Breast epithelium (tissue), 4 donors: ENCODE data around the gene MGAT5B. TPM values are rescaled to one million over a fixed set of nuclear protein-coding genes. Genes with fewer than 3 reads are reported as not detected.

Experiments used
- DNase-seq, 2 donors: peaks; one replicate each; pipeline ENCODE4 v3.0.0-alpha.2; 2019; ENCODE audit warnings: low spot score in 2 of 2
- H3K27ac ChIP-seq, 2 donors: fragments of 200-600 bp; sonication (generic) in 1 of 2; one replicate each; pipeline ENCODE4 v1.5.1; 2016 to 2019; ENCODE audit warnings: mild to moderate bottlenecking in 1 of 2
- H3K27me3 ChIP-seq, 2 donors: fragments of 200-600 bp; sonication (generic) in 1 of 2; one replicate each; pipeline versions ENCODE4 v1.5.1 to v1.6.0; 2017 to 2019; ENCODE audit warnings: control low read depth in 1 of 2, mild to moderate bottlenecking in 1 of 2
- H3K36me3 ChIP-seq: fragments of 200-600 bp; one replicate; pipeline ENCODE4 v1.5.1; 2019
- H3K4me1 ChIP-seq, 2 donors: fragments of 200-600 bp; sonication (generic); one replicate each; pipeline ENCODE4 v1.5.1; 2016 to 2019; ENCODE audit warnings: control low read depth in 1 of 2
- H3K4me3 ChIP-seq, 3 donors: fragments of 200-600 bp; sonication (generic); 1 replicate in 2 of 3; 2 replicates in 1 of 3; pipeline ENCODE4 v1.5.1; 2016 to 2019; ENCODE audit warnings: mild to moderate bottlenecking in 3 of 3, moderate library complexity in 2 of 3
- H3K9me3 ChIP-seq, 2 donors: fragments of 200-600 bp; sonication (generic) in 1 of 2; one replicate each; pipeline ENCODE4 v1.5.1; 2016 to 2019; ENCODE audit warnings: control low read depth in 1 of 2
- POLR2A ChIP-seq: fragments of 450-650 bp; IDR thresholded peaks from one replicate; pipeline ENCODE4 v1.6.1; 2016; ENCODE audit warnings: antibody characterized with exemption, mild to moderate bottlenecking, moderate library complexity
- POLR2AphosphoS5 ChIP-seq, 3 donors: sonication (generic); formaldehyde crosslinking; IDR thresholded peaks; one replicate each; pipeline ENCODE4 v1.6.1; 2017; ENCODE audit warnings: antibody characterized with exemption in 3 of 3
- intact Hi-C: fragments of 100-400 bp; cut with DNase I; formaldehyde crosslinking; loops from one replicate; pipeline ENCODE4 v1.15.1; 2023; ENCODE audit warnings: low total_unique reads
- total RNA-seq, 3 donors: library from RNA; depleted of rRNA; stranded (reverse); fragments of >200 nt; gene quantifications; one replicate each; pipeline ENCODE4 v1.1.0, GENCODE V29; 2016
- TF ChIP-seq, protein P1 (sequence below), 3 donors: fragments of 450-650 bp; IDR thresholded peaks; one replicate each; pipeline ENCODE4 v1.5.1; 2016 to 2017; ENCODE audit warnings: antibody characterized with exemption in 3 of 3, mild to moderate bottlenecking in 3 of 3, moderate library complexity in 3 of 3

MGAT5B gene
- total RNA-seq, 3 donors from 2014 or later: 0.32 to 0.33 TPM; not detected in 1

DNA sequence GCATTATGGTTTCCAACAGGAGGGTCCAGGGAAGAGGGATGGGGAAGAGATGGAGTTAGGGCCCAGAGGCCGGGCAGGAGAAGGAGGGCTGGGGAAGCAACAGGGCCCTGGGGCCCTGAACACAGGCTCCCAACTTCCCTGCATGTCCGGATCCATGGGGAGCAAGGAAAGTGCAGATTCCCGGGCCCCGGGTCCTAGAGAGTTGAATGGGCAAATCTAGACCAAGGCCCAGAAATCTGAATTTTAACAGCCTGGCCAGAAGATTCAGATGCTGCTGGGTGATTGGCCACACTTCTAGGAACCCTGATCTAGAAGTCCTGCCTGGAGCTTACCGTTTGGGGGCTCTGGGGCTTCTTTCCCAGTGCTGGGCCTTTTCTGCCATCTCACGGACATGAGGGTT is 13.2 kb downstream of the MGAT5B start:
- Histone ChIP-seq H3K36me3 (no peaks in the 10 kb centered on the region), H3K27me3 (no peaks in the 10 kb centered on the region), H3K4me1 (no peaks in the 10 kb centered on the region), H3K27ac (no peak overlapping the region), H3K9me3 (no peaks in the 10 kb centered on the region), H3K4me3 (no peak overlapping the region)
- TF ChIP-seq, protein P1, sequence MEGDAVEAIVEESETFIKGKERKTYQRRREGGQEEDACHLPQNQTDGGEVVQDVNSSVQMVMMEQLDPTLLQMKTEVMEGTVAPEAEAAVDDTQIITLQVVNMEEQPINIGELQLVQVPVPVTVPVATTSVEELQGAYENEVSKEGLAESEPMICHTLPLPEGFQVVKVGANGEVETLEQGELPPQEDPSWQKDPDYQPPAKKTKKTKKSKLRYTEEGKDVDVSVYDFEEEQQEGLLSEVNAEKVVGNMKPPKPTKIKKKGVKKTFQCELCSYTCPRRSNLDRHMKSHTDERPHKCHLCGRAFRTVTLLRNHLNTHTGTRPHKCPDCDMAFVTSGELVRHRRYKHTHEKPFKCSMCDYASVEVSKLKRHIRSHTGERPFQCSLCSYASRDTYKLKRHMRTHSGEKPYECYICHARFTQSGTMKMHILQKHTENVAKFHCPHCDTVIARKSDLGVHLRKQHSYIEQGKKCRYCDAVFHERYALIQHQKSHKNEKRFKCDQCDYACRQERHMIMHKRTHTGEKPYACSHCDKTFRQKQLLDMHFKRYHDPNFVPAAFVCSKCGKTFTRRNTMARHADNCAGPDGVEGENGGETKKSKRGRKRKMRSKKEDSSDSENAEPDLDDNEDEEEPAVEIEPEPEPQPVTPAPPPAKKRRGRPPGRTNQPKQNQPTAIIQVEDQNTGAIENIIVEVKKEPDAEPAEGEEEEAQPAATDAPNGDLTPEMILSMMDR (IDR thresholded peaks at IDR 0.05): no peak
- no peak for TF ChIP-seq POLR2A
- TF ChIP-seq POLR2AphosphoS5 (IDR thresholded peaks at IDR 0.05): no peak
- intact Hi-C loops: no loop called here
- DNase-seq: no peak

DNA sequence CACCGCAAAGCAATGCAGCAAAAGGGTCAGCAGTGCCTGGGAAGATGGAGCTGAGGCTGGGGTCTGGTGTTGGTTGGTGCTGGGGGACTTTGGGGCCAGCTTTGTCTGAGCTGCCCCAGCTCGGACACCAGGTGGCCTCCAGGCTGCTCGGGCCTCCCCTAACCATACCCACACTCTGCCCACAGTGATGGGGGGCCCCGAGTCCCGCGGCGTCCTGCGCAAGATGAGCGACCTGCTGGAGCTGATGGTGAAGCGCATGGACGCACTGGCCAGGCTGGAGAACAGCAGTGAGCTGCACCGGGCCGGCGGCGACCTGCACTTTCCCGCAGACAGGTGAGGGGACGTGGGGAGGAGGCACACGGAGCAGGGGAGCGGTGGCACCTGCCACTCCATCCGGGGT is 13.8 kb downstream of the MGAT5B start:
- no peaks in the 10 kb centered on the region for H3K4me1 ChIP-seq
- no peaks in the 10 kb centered on the region for H3K27me3 ChIP-seq
- no peak for TF ChIP-seq POLR2AphosphoS5 (IDR thresholded peaks at IDR 0.05)
- no peak for TF ChIP-seq POLR2A
- TF ChIP-seq, protein P1 (IDR thresholded peaks at IDR 0.05): no peak
- no peak overlapping the region for H3K27ac ChIP-seq
- no peak for DNase-seq
- intact Hi-C loops: loop anchor here (2.0 kb wide), 1 partner anchor 27 kb away; no protein-coding TSS in a partner anchor
- H3K9me3 ChIP-seq: no peaks in the 10 kb centered on the region
- H3K4me3 ChIP-seq: no peak overlapping the region
- H3K36me3 ChIP-seq: no peaks in the 10 kb centered on the region

DNA sequence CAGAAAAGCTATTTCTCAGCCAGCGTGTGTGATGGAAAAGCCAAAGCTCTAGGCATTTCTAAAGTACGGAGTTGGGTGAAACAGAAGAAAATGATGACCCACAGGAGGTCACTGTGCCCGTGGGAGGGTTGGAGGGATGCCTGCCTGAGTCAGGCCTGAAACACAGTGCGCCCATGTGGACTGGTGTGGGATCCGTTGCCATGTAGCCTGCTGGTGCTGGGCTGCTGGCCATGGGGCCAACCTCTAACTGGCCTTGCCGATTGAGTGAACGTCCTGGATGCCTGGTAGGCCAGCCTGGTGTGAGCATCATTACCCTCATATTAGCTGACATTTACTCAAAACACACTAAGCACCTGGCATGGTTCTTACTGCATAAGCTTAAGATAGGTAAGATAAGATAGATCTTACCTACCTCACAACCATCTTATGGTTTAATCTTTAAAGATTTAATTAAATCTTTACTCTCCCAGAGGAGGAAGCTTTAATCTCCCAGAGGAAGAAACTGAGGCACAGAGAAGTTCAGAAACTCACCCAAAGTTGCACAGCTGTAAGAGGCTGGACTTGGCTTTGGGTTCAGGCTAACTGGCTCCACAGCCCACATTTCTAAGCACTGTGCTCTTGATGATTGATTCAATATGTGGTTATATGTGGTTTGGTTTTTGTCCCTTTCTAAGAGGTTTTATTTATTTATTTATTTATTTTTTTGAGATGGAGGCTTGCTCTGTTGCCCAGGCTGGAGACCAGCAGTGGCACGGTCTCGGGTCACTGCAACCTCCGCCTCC is 15.7 kb downstream of the MGAT5B start:
- no peak for DNase-seq
- Histone ChIP-seq H3K36me3 (no peaks in the 10 kb centered on the region), H3K4me1 (no peaks in the 10 kb centered on the region), H3K4me3 (no peak overlapping the region), H3K9me3 (no peaks in the 10 kb centered on the region), H3K27ac (no peak overlapping the region), H3K27me3 (no peaks in the 10 kb centered on the region)
- TF ChIP-seq, protein P1 (IDR thresholded peaks at IDR 0.05): no peak
- TF ChIP-seq POLR2AphosphoS5 (IDR thresholded peaks at IDR 0.05) (no peak), POLR2A (no peak)
- intact Hi-C loops: loop anchor here (2.0 kb wide), 1 partner anchor 25 kb away; no protein-coding TSS in a partner anchor

DNA sequence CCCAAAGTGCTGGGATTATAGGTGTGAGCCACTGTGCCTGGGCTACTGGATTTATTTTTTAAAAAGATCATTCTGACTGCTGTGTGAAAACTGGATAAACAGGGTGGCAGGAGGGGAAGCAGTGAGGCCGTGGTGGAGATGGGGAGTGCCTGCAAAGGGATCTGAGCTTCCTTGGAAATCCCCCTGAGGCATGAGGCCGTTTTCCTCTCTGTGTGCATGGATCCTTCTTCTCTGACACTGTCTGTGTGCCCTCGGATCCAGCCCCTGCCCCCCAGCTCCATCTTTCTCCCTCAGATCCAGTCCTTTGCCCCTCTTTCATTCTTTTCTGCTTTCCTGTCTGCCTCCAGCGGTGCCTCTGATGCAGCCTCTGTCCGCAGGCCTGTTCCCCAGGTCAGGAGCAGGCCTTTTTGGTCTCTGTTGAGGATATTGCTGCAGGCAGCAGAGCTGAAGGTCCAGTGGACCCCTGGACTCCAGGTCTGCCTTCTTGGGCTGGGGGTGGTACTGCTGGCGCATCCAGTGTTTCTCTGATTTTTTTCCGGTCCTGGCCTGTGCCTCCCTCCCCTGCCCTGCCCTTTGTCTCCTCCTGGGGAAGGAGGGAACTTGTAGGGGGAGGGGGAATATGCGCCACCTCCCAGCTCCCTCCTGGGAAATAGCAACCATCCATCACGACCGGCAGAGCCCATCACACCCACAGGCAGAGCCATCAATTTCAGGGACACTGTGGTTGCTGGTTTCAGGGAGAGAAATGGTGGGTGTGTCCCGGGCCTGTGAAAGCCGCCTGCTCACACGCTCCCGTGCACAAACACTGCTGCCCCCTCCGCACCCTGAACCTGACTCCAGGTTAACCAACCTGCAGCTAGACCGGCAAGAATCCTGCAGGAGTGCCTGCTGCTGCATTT is 17.0 kb downstream of the MGAT5B start:
- Histone ChIP-seq H3K4me1 (no peaks in the 10 kb centered on the region), H3K27ac (no peak overlapping the region), H3K9me3 (no peaks in the 10 kb centered on the region), H3K27me3 (no peaks in the 10 kb centered on the region), H3K4me3 (no peak overlapping the region), H3K36me3 (no peaks in the 10 kb centered on the region)
- intact Hi-C loops: no loop called here
- TF ChIP-seq, protein P1 (IDR thresholded peaks at IDR 0.05): no peak
- TF ChIP-seq POLR2AphosphoS5 (IDR thresholded peaks at IDR 0.05) (no peak), POLR2A (no peak)
- no peak for DNase-seq

DNA sequence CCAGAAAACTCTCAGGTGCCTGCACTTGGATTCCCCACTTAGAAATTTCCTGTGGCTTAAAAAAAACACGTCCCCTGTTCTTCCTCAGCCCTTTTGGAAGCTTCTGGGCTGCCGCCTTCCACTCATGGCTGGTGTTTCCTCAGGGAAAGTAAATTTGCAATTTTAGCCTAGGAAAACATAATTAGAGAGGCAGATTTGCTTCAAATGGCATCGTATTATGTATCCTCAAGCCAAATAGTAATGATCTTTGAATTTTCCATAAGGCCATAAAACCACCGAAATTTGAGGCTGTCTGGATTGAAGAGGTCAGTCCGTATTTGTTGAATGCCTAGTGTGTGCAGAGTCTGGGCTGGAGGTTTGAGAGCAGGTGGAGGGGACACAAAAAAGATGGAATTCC is 17.7 kb downstream of the MGAT5B start:
- H3K4me3 ChIP-seq: no peak overlapping the region
- H3K36me3 ChIP-seq: no peaks in the 10 kb centered on the region
- DNase-seq: no peak
- no peaks in the 10 kb centered on the region for H3K9me3 ChIP-seq
- no peak overlapping the region for H3K27ac ChIP-seq
- H3K27me3 ChIP-seq: no peaks in the 10 kb centered on the region
- intact Hi-C loops: no loop called here
- H3K4me1 ChIP-seq: no peaks in the 10 kb centered on the region
- no peak for TF ChIP-seq POLR2AphosphoS5 (IDR thresholded peaks at IDR 0.05)
- TF ChIP-seq, protein P1 (IDR thresholded peaks at IDR 0.05): no peak
- TF ChIP-seq POLR2A: no peak
